CD4-positive, alpha-beta memory T cell (primary cell): Measurements from ENCODE around the gene SEPTIN1. TPM values are rescaled to one million over a fixed set of nuclear protein-coding genes. Genes with fewer than 3 reads are reported as not detected.
A peak's percentile ranks its signal among the peaks of the same experiment; 100 is the strongest.

Experiments used
- CTCF ChIA-PET: fragments of 350-600 bp; sonication (Branson Sonifier 250); formaldehyde crosslinking; loops from one replicate; lab custom pipeline; 2021; ENCODE audit warnings: inconsistent platforms; ENCODE audit not compliant: partially characterized antibody; lab: Charles Lee
- POLR2A ChIA-PET: fragments of 350-600 bp; sonication (Branson Sonifier 250); formaldehyde crosslinking; loops from one replicate; lab custom pipeline; 2021; ENCODE audit not compliant: partially characterized antibody; lab: Charles Lee
- DNase-seq, 5 donors: peaks; one replicate each; pipeline versions ENCODE4 v3.0.0 to v3.0.0-alpha.2; 2020 to 2022; ENCODE audit warnings: mixed read lengths in 1 of 5
- H3K27ac ChIP-seq: one replicate; pipeline ENCODE4 v1.7.0; 2013; ENCODE audit warnings: low read depth, low read length
- H3K27me3 ChIP-seq: 2 replicates; pipeline ENCODE4 v1.7.0; 2013; ENCODE audit warnings: mild to moderate bottlenecking, low read length, moderate library complexity; ENCODE audit not compliant: insufficient read depth
- H3K36me3 ChIP-seq: 2 replicates; pipeline ENCODE4 v1.7.0; 2013; ENCODE audit warnings: mild to moderate bottlenecking, low read length, moderate library complexity; ENCODE audit not compliant: insufficient read depth
- H3K4me1 ChIP-seq: 2 replicates; pipeline ENCODE4 v1.7.0; 2013; ENCODE audit warnings: mild to moderate bottlenecking, low read length, moderate library complexity; ENCODE audit not compliant: insufficient read depth
- H3K4me3 ChIP-seq, 2 donors: one replicate each; pipeline ENCODE4 v1.7.0; 2013; ENCODE audit warnings: low read length in 2 of 2, mild to moderate bottlenecking in 1 of 2
- H3K9me3 ChIP-seq, 2 donors: one replicate each; pipeline ENCODE4 v1.7.0; 2013; ENCODE audit warnings: low read length in 2 of 2, control low read depth in 1 of 2; ENCODE audit not compliant: control insufficient read depth in 1 of 2
- H3K27ac Mint-ChIP-seq, 7 donors: one replicate each; pipeline ENCODE4 v1.8.0; 2020 to 2021; ENCODE audit warnings: mixed read lengths in 7 of 7, mild to moderate bottlenecking in 6 of 7, inconsistent platforms in 3 of 7, moderate library complexity in 3 of 7
- H3K27me3 Mint-ChIP-seq, 2 donors: one replicate each; pipeline ENCODE4 v1.8.0; 2020 to 2021; ENCODE audit warnings: mixed read lengths in 2 of 2
- H3K36me3 Mint-ChIP-seq, 2 donors: one replicate each; pipeline ENCODE4 v1.8.0; 2020 to 2021; ENCODE audit warnings: mixed read lengths in 2 of 2, inconsistent platforms in 1 of 2, mild to moderate bottlenecking in 1 of 2
- H3K4me1 Mint-ChIP-seq, 4 donors: one replicate each; pipeline ENCODE4 v1.8.0; 2020 to 2021; ENCODE audit warnings: mixed read lengths in 4 of 4, mild to moderate bottlenecking in 1 of 4
- H3K4me3 Mint-ChIP-seq, 8 donors: one replicate each; pipeline ENCODE4 v1.8.0; 2020 to 2021; ENCODE audit warnings: mixed read lengths in 8 of 8, mild to moderate bottlenecking in 7 of 8, moderate library complexity in 6 of 8, inconsistent platforms in 3 of 8
- H3K9me3 Mint-ChIP-seq, 8 donors: one replicate each; pipeline ENCODE4 v1.8.0; 2020 to 2021; ENCODE audit warnings: mixed read lengths in 8 of 8, mild to moderate bottlenecking in 5 of 8, inconsistent platforms in 3 of 8, moderate library complexity in 1 of 8
- intact Hi-C: fragments of 100-400 bp; cut with micrococcal nuclease; formaldehyde crosslinking; loops from one replicate; pipeline ENCODE4 v1.15.1; 2023
- polyA plus RNA-seq, 2 donors: library from polyadenylated mRNA; unstranded; fragments of 300-500 nt; fragmentation: Illumina TruSeq; gene quantifications; one replicate each; pipeline ENCODE4 v1.2.3, GENCODE V29; 2021
- total RNA-seq, 2 experiments: library from RNA; stranded (reverse); gene quantifications; one replicate each; pipeline ENCODE4 v1.2.3, GENCODE V29; 2021

SEPTIN1 gene
- total and polyA plus RNA-seq, 4 experiments from 2014 or later: 198 to 212 (median 208) TPM

GRCh38 chr16:30418350-30419181 lies 36.2 kb upstream of the SEPTIN1 start:
- H3K36me3 Mint-ChIP-seq: peaks cover 11 to 17% of the 10 kb centered on the region in 2 donors
- intact Hi-C loops: loop anchor here (1.0 kb wide), 1 partner anchor 12 kb away; the partner anchor contains the start of gene DCTPP1
- peak overlapping the region; percentile 52 to 85 (median 69) for H3K4me3 Mint-ChIP-seq

DNA sequence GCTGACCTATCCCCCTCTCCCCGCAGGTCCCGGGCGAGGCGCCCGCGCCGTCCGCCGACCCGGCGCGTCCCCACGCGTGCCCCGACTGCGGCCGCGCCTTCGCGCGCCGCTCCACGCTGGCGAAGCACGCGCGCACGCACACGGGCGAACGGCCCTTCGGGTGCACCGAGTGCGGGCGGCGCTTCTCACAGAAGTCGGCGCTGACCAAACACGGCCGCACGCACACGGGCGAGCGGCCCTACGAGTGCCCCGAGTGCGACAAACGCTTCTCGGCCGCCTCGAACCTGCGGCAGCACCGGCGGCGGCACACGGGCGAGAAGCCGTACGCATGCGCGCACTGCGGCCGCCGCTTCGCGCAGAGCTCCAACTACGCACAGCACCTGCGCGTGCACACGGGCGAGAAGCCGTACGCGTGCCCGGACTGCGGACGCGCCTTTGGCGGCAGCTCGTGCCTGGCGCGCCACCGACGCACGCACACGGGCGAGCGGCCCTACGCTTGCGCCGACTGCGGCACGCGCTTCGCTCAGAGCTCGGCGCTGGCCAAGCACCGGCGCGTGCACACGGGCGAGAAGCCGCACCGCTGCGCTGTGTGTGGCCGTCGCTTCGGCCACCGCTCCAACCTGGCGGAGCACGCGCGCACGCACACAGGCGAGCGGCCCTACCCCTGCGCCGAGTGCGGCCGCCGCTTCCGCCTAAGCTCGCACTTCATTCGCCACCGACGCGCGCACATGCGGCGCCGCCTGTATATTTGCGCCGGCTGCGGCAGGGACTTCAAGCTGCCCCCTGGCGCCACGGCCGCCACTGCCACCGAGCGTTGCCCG lies 35.4 kb upstream of the SEPTIN1 start:
- intact Hi-C loops: loop anchor here (1.0 kb wide), 1 partner anchor 13 kb away; the partner anchor contains the start of gene DCTPP1

More at GRCh38 chr16:30418350-30419181, 36.2 kb upstream of the SEPTIN1 start:
- H3K4me1 ChIP-seq: peaks cover 15% of the 10 kb centered on the region
- H3K36me3 ChIP-seq: peaks cover 3% of the 10 kb centered on the region
- Mint-ChIP-seq H3K9me3 (no peaks in the 10 kb centered on the region), H3K4me1 (peaks cover 6 to 24% (median 13%) of the 10 kb centered on the region in 4 donors), H3K27me3 (no peaks in the 10 kb centered on the region), H3K27ac (peak overlapping the region; percentile 26 to 90 (median 74))
- H3K27ac ChIP-seq: peak overlapping the region; percentile 61
- DNase-seq: no peak
- POLR2A ChIA-PET: interaction anchor here (0.6 to 4.4 kb wide), 55 partner anchors 9 to 614 kb away, joined by 3 to 91 read pairs (median 5); partner anchors contain the start of genes ALDOA, CORO1A, DCTPP1 and FBRS
- H3K9me3 ChIP-seq: no peaks in the 10 kb centered on the region
- CTCF ChIA-PET: interaction anchor here (0.6 to 4.0 kb wide), 14 partner anchors 9 to 327 kb away, joined by 3 to 34 read pairs (median 4); partner anchors contain the start of genes DCTPP1, SEPTIN1, TBC1D10B and TBX6
- H3K27me3 ChIP-seq: no peaks in the 10 kb centered on the region
- H3K4me3 ChIP-seq: peak overlapping the region in 1 of 2 donors; percentile 68

DNA sequence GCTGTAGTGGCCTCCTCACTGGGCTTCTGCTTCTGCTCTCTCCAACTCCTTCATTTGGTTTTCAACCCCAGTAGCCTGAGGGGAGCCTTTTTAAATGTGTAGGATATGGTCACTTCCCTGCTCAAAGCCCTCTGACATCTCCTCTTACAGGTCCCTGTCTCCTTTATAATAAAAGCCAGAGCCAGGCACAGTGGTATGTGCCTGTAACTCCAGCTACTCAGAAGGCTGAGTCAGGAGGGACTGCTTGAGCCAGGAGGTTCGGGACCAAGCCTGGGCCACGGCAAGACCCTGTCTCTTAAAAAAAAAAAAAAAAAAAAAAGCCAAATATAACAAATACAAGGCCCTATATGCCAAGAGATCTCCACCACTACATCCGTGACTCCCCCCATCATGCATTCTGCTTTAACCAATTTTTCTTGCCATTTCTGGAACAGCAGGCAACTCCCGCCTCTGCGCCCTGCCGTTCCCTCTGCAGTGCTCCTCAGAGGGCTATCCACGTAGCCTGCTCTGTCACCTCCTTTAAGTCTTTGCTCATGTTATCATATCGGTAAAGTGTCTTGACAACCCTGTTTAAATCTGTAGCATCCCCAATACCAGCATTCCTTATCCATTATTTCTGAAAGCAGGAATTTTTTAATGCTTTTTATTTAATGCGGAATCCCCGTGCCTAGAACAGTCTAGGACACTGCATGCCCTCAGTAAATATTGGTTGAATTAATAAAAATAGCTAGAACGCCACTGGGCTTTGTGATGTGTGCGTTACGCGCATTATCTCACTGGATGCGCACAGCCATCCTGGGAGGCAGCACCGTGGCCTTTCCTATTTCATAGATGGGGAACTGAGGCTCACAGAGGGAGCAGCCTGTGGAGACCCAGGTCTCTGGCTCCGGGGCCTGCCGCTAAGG lies 34.5 kb upstream of the SEPTIN1 start:
- peak overlapping the region in 6 of 7 donors; percentile 19 to 86 (median 64) for H3K27ac Mint-ChIP-seq
- POLR2A ChIA-PET: interaction anchor here (0.7 to 4.4 kb wide), 40 partner anchors 7 to 351 kb away, joined by 3 to 91 read pairs (median 8); partner anchors contain the start of genes ALDOA, CORO1A, DCTPP1 and FBRS
- intact Hi-C loops: no loop called here

More for the DNA sequence above, 35.4 kb upstream of the SEPTIN1 start:
- no peaks in the 10 kb centered on the region for H3K36me3 ChIP-seq
- ChIA-PET CTCF (interaction anchor here (0.6 to 4.0 kb wide), 13 partner anchors 8 to 326 kb away, joined by 3 to 34 read pairs (median 4); partner anchors contain the start of genes DCTPP1, SEPTIN1 and TBX6), POLR2A (interaction anchor here (0.6 to 4.4 kb wide), 55 partner anchors 8 to 613 kb away, joined by 3 to 91 read pairs (median 5); partner anchors contain the start of genes ALDOA, CORO1A, DCTPP1 and FBRS)
- Mint-ChIP-seq H3K27ac (peak overlapping the region in 3 of 7 donors; percentile 41 to 90 (median 74)), H3K4me3 (peak overlapping the region; percentile 39 to 85 (median 68)), H3K9me3 (no peaks in the 10 kb centered on the region), H3K27me3 (no peaks in the 10 kb centered on the region), H3K4me1 (peaks cover 6 to 24% (median 13%) of the 10 kb centered on the region in 4 donors), H3K36me3 (peaks cover 11 to 14% of the 10 kb centered on the region in 2 donors)
- peak overlapping the region; percentile 61 for H3K27ac ChIP-seq
- DNase-seq: peak; percentile 89 to 93 (median 91)
- no peaks in the 10 kb centered on the region for H3K9me3 ChIP-seq
- peak overlapping the region; percentile 12 to 68 for H3K4me3 ChIP-seq
- H3K4me1 ChIP-seq: peaks cover 15% of the 10 kb centered on the region
- no peaks in the 10 kb centered on the region for H3K27me3 ChIP-seq

DNA sequence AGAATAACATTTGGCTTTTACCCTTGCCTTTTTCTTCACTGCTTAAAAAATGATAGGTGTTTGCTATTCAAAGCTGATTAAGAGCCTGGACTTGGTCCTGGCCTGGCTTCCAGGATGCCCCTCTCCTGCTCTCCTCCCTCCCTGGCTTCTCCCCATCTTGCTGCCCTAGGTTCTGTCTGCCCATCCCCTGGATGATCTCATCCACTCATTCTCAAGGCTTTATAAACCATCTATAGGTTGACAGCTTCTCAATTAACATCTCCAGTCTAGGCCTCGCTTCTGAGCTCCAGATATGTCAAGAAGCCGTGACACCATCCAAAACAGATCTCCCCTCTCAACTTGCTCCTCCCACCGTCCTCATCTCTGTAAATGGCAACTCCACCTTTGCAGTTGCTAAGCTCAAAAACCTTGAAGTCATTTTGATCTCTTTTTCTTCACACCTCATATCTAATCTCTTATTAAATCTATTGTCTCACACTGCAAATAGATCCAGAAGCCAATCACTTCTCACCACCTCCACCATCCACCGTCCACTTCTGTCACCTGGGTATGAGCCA lies 33.8 kb upstream of the SEPTIN1 start:
- H3K4me1 Mint-ChIP-seq: peaks cover 8 to 27% (median 15%) of the 10 kb centered on the region in 4 donors
- Histone ChIP-seq H3K4me1 (peaks cover 15% of the 10 kb centered on the region), H3K4me3 (no peak overlapping the region), H3K27ac (no peak overlapping the region), H3K36me3 (no peaks in the 10 kb centered on the region), H3K9me3 (no peaks in the 10 kb centered on the region), H3K27me3 (no peaks in the 10 kb centered on the region)
- peaks cover 8 to 15% of the 10 kb centered on the region in 2 donors for H3K36me3 Mint-ChIP-seq
- H3K27ac Mint-ChIP-seq: peak overlapping the region in 6 of 7 donors; percentile 3 to 83 (median 26)
- no peaks in the 10 kb centered on the region for H3K9me3 Mint-ChIP-seq
- ChIA-PET POLR2A (interaction anchor here (0.8 to 4.3 kb wide), 4 partner anchors 9 to 351 kb away, joined by 4 to 52 read pairs (median 18); partner anchors contain the start of genes ALDOA, DCTPP1, SEPTIN1 and ZNF771), CTCF (interaction anchor here (0.6 to 4.0 kb wide), 3 partner anchors 14 to 182 kb away, joined by 3 to 34 read pairs (median 7); partner anchors contain the start of gene DCTPP1)
- no peaks in the 10 kb centered on the region for H3K27me3 Mint-ChIP-seq
- peak overlapping the region in 3 of 8 donors; percentile 7 to 56 (median 29) for H3K4me3 Mint-ChIP-seq
- no peak for DNase-seq
- intact Hi-C loops: no loop called here

More for the DNA sequence above, 34.5 kb upstream of the SEPTIN1 start:
- peak overlapping the region; percentile 12 to 68 for H3K4me3 ChIP-seq
- Mint-ChIP-seq H3K36me3 (peaks cover 11 to 17% of the 10 kb centered on the region in 2 donors), H3K4me3 (peak overlapping the region; percentile 11 to 78 (median 56)), H3K4me1 (peaks cover 8 to 28% (median 16%) of the 10 kb centered on the region in 4 donors), H3K9me3 (no peaks in the 10 kb centered on the region), H3K27me3 (no peaks in the 10 kb centered on the region)
- no peaks in the 10 kb centered on the region for H3K27me3 ChIP-seq
- no peak for DNase-seq
- no peaks in the 10 kb centered on the region for H3K9me3 ChIP-seq
- H3K4me1 ChIP-seq: peaks cover 15% of the 10 kb centered on the region
- no peaks in the 10 kb centered on the region for H3K36me3 ChIP-seq
- CTCF ChIA-PET: interaction anchor here (0.8 to 4.0 kb wide), 11 partner anchors 8 to 302 kb away, joined by 3 to 34 read pairs (median 5); partner anchors contain the start of genes DCTPP1 and SEPTIN1
- H3K27ac ChIP-seq: peak overlapping the region; percentile 61

DNA sequence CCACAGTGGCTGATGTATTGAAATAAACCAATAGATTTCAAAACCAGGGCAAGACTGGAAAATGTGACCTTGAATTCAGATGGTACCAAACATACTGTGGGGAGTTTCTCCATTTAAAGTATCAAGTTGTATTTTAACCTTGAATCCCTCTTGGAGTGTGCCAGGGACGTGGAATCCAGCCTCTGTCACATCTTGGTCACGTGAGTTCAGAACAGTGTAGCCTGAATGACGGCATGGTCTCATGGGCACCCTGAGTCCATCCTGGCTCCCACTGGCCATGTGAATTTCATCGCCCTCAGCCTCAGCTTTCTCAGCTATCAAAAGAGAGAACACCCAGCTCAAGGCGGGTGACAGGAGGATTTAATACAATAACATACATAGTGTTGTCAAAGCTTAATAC lies 31.8 kb upstream of the SEPTIN1 start:
- H3K36me3 ChIP-seq: no peaks in the 10 kb centered on the region
- POLR2A ChIA-PET: interaction anchor here (0.6 to 1.2 kb wide), 6 partner anchors 15 to 418 kb away, joined by 3 read pairs; partner anchors contain the start of genes DCTPP1, INO80E and SEPTIN1
- no peak overlapping the region for H3K4me3 Mint-ChIP-seq
- H3K36me3 Mint-ChIP-seq: peaks cover 0 to 6% of the 10 kb centered on the region in 2 donors
- DNase-seq: no peak
- H3K27ac ChIP-seq: no peak overlapping the region
- H3K9me3 ChIP-seq: no peaks in the 10 kb centered on the region
- peak overlapping the region in 2 of 7 donors; percentile 42 to 68 for H3K27ac Mint-ChIP-seq
- H3K27me3 ChIP-seq: no peaks in the 10 kb centered on the region
- peaks cover 14 to 26% (median 19%) of the 10 kb centered on the region in 4 donors for H3K4me1 Mint-ChIP-seq
- no peak overlapping the region for H3K4me3 ChIP-seq
- H3K4me1 ChIP-seq: peaks cover 22% of the 10 kb centered on the region
- H3K27me3 Mint-ChIP-seq: no peaks in the 10 kb centered on the region
- CTCF ChIA-PET: interaction anchor here (1.4 kb wide), 1 partner anchor 43 kb away, joined by 3 read pairs; no protein-coding TSS in a partner anchor
- intact Hi-C loops: no loop called here
- H3K9me3 Mint-ChIP-seq: no peaks in the 10 kb centered on the region
